Amniotic stem cell (primary cell): ENCODE data around the gene SOX5.

Experiments used
- DNase-seq: peaks from one replicate; lab custom pipeline; 2025; lab: John Stamatoyannopoulos, UW

SOX5 gene

DNA sequence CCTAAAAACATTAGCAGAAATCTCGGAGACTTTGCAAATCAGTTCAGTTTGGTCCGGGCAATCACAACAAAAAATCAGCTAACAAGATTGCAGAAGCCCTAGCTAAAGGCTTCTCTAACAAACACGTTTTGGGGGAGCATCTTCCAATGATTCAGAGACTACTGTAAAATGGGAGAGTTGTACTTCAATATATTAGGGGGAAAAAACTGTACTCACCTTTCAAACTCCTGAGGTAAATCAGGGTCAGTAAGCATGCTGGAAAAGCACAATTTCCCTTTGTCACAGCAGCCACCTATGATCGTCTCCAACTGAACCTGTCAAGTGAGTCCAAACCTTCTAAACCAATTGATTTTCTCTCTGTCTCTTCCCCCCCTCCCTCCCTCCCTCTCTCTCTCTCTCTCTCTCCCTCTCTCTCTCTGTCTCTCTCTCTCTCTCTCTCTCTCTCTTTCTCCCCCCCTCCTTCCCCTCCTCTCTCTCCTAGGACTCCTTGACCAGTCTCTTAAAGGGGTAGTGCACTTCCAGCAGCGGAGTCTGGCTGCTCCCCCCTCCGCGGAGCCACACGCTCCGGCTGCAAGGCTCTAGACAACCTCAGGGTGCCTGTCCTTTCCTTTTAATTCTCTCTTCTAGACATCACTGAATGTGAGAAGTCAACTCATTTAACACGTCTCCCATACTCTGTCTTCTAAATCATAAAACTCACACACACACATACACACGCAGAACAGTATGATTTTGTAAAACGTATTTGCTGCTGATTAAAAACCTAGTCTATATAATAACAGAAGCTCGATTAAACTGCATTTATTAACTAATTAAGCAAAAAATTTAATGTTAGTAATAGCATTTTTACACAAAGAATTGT, at the start of gene SOX5:
Gene SOX5, minus strand, starts transcription at position 323 of the 862 bp plus-strand sequence. Its CDS starts 69 bp downstream, at position 254.
- DNase-seq: no peak

DNA sequence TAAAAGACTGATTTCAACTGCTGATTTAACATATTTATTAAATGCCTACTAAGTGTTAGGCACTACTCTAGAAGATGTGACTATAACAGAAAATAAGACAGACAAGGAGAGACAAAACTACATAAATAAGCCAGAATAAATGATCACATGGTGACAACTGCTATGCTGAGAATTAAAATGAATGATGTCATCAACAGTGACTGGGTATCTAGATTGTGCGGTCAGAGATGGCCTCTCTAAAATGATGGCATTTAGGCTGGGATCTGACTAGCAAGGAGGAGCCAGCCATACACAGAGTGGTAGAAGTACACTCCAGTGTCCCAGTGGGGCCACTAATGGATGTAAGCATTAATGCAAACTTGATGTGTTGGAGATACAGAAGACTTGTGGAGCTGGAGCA, 37.6 kb upstream of the SOX5 start:
- no peak for DNase-seq

DNA sequence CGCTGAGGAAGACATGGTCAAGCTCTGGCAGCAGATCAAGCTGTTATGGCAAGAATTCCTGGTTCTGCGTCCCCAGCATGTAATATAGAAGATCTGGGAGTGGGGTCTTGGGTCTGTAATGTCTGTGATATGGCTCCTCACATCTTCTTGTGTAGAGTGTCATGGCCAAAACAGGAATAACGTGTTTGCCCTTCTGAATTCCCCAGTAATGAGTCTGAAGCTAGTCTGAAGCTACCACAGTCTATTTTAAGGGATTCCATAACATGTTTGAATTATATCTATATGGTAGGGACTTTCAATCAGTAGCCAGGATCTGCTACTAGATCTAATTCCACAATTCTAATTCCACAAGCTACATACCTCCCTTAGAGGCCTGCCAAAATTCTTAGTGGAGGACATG, 31.4 kb upstream of the SOX5 start:
- no peak for DNase-seq

DNA sequence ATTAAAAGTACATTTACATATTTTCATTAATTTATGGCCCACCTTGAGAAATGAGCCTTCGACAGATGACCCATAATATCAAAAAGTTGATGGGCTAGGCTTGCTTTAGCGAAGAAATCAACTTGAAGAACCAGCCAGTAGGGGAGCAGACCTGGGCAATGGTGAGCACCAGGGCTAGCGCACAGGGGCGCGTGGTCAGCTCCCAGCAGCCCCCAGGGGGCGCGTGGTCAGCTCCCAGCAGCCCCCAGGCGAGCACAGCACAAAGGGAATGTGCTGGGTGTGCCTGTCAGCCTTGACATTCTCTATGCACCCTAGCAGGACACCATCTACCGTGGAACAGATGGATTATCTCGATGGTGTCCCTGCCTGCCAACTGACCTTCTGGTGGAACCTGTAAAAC, 15.3 kb upstream of the SOX5 start:
- no peak for DNase-seq

DNA sequence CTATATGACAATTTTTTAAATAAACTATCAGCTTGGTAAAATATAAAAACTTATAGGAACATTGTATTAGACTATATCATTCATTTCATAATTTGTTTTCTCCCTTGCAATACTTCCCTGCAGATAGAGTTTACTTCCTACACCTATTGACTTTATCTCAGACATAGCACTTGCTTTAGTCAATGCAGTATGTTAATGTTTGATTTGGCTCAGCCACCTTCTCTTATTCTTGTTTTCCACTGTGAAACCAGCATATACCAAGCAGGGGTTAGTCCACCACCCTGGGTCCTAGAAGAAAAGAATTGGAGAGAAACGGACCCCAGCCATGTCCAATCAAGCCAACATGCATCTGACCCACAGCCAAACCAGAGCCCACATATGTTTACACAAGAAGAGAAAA, 10.4 kb upstream of the SOX5 start:
- no peak for DNase-seq

DNA sequence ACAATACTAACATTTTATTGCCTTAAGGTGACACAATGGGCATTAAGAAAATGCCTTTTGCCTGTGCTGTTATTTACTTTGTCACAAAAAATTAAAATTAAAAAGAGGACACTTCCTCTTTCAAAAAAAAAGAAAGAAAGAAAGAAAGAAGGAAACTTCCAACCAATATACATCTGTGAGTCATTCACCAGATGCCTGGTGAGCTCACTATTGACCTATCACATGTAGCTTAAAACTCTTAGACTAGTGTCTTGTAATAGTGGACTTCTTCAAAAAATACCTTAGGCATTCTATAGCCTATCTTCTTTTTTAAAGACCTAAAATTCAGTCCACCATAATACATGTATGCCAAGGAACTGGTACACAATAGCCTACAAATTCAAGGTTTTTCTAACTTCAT, 4.9 kb upstream of the SOX5 start:
- no peak for DNase-seq

DNA sequence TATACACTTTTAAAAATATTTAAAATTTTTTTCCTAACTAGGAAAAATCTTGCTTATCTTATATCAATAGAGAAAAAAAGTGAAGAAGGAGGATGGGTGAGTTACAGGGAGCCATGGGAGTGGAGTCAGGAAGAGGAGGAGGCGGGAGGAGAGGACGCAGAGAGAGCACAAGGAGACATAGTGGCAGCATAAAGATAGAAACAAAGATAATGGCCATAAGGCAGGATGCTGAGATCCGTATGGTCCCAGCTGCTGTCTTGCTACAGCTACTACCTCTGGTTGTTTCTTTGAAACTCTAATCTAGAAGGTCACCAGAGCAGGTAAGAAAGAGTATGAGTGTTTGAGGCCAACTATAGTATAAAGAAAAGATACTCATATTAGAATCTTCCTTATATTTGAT, 2.6 kb upstream of the SOX5 start:
- DNase-seq: no peak

DNA sequence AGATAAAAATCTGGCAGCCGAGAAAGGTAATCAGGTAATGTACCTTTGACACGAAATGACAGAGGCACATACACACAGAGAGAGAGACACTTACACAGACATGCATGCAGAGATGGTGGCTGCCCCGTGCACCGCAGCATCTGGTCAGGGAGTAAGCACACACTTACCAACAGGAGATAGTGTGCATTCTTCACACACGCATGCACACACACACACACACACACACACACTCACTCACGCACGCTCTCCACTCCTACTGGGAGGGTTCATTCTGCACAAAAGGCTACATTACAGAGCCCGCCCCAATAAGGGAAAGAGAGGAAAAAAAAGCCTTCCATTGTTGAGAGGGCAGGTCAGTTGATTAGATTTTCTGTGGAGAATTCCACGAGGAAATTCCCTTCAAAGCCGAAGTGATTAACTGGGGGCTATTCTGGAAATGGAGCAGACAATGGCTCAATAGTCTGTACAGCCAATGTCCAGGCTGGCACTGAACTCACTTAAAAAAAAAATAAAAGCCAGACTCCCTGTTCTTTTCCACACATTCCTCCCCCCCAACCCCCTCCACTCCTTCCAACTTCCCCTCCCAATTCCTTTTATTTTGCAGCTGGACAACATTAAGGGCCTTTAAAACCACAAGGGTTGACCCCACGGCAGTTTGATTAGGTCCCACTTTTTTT, 1.4 kb upstream of the SOX5 start:
- no peak for DNase-seq

DNA sequence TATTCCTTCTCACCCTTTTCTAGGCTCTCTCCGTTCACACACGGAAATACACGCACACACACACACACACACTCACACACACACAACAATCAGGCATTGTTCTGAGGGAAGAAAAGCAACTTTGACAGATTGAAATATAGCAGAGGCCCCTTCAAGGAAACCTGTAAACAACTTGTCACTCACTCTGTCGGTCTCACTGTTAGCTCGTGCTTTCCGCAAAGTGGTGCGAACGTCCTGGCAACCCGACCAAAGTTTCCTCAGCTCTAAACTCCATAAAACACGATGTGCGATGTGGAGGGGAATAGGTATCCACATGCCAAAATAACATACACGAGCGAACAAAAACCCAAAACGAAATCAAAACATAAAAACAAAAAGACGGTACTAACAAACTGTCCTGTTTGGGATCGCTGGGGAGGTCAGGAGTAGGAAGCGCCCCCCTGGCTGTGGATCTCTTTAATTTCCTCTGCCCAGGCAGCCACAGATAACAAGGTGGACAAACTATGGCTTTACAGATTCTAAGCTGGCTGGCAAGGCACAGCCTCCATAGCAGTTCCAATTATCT, 822 bp upstream of the SOX5 start:
- no peak for DNase-seq

DNA sequence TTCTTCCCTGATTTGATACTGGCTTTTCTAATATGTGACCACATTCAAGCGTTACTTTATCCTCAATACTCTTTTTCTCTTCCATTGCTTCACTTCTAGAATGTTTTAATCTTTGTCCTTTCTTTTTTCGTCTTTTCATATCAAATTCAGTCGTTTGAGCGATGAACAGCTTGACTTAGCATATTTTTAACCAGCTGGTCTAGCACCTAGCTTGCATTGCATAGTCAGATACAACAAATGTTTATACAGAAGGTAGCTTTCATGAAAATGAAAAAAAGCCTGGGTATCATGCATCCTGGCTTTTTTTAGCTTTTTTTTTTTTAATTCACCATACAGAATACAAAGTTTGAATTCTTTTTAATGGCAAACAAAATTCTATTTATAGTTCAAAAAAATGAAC, 1.2 kb downstream of the SOX5 start:
- no peak for DNase-seq

DNA sequence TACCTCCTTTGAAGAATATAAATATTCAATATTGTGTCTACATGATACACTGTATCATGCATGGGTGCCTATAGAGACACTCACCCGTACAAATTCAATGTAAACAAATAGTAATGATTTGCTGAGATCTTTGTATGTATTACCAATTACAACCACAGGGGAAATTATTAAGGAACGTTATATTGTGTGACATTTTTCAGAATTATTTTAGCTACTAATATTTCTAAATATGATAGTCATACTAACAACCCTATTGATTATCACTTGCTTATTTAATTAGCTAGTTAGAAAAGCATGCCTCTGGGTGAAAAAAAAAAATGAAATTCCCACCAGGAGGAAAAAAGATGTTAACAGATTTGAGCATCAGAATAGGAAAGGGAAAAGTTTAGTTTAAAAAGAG, 2.1 kb downstream of the SOX5 start:
- DNase-seq: no peak

DNA sequence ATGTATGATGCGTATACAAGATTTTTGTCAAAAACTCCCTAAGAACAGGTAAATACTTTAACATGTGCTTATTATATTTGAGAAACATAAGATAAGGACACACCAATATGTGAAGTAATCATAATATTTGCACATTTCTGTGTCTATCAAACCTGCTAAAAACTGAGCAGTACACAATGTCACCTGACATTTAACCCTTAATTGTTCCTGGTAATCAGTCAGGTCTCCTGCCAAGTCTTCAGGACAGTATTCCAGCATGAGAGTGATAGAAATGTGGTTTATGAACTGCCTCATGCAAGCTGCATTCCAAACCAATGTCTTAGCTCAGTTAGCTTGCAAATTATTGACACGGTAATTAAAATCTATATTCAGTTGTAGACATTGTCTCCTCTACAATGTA, 4.2 kb downstream of the SOX5 start:
- no peak for DNase-seq

DNA sequence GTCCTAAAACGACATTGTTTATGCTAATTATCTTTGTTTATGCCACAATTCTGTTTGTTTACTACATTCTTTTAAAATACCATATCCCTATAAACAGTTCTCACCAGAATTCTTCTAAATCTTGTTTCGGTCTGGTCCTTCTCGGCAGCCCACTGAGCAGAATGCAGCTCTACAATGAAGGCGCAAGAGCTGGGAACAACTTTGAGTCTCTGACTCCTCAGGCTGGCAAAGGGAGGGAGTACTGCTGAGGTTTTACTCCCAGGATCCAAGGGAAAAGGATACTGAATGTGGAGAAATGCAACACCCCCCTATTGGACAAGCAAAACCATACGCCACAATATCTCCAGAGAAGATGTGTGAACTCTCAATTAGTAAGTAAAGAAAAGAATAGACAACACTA, 5.4 kb downstream of the SOX5 start:
- no peak for DNase-seq

DNA sequence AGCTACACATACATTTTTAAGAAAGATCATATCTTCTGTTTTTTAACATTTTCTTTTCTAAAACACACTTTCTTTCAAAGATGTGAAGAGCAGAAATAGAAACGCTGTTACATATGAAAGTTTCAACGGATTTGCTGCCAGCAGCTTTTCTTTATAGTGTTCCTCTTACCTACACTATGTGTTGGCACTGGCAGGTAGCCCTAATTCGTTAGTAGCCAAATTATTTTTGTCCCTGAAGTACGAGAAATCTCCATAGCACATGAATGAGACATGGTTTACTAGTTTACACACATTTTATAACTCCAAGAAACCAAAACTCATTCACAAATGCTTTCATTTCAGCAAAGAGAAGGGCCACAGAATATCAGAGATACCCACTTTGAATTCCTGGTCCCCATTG, 6.6 kb downstream of the SOX5 start:
- DNase-seq: no peak

DNA sequence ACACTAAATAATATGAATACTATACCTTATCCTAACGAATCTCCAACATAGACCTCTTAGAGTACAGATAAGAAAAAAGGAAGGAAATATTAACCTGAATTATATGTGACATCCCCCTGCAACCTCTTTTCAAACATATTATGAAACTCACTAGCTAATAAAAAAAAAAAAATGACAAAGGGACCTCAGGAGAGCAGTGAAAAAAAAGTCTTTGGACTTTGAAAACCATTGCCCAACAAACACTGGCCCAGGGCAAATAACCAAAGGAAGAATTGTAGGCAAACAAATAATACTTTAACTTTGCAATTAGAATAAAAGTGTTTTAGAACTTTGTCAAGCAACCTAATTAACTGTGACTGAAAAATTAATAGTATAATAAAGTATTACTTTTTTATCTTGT, 7.7 kb downstream of the SOX5 start:
- no peak for DNase-seq

DNA sequence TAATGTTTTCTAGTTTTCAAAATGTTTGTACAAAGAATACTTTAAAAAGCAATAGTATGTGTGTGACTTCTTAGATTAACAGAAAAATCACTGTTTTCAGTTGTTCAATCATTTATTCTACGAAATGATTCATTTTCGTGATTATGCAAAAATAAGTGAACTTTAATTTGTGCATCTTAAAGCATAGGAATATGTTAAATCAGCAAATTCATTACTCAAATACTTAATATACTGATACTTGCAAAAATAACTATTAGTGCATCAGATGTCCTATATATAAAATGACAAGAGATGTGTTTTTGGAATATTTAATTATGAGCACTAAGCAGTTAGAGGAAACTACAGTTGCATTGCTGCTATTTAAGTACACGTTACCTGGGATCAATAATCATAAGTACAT, 11.0 kb downstream of the SOX5 start:
- no peak for DNase-seq

DNA sequence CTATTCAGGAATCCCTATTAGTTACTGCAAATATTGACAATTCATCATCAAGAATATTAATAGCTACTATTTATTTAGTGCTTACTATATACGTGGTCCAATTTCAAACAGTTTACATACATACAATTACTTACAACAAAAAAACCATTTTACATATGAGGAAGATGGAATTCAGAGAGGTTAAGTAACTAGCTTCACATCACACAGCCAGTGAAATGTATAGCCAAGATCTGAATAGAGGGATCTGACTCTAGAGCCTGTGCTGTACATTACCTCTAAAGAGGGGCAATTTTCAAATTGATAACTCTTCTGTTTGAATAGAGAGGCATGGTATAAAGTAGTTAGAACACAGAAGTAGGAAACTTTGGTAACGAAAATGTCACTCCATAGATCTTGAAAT, 18.3 kb downstream of the SOX5 start:
- DNase-seq: no peak

DNA sequence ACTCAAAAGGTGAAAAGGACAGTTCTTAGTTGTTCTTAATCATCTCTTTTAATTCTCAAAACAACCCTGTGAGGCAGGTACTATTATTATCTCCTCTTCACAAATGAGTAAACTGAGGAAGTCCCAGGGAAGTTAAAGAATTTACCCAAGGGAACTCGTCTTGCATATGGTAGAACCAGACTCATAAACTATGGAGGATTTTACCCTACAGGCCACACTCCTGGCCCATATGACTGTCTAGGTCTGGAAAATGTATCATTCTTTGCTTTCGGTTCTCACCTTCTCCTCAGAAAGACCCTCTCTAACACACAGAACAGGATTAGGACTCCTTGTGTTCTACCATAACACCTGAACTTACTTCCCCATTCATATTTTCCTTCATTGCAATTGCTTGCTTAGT, 18.9 kb downstream of the SOX5 start:
- DNase-seq: no peak

DNA sequence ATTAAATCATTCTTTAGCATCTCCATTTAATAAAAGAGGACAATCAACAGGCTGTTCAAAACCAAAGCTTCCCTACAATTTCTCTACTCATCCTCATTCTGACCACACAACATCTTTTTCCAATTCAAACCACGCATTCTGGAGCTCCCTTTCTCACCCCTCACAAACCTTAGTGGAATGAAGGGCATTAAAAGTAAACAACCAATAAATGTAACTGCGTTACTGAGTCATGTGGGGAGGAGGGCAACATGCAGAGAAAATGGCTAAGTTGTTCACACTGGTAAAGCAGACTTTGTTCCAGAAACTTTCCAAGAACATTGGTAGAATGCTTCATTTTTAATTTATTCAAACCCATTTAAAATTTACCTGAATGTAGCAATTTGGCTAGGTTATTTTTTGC, 19.6 kb downstream of the SOX5 start:
- no peak for DNase-seq

DNA sequence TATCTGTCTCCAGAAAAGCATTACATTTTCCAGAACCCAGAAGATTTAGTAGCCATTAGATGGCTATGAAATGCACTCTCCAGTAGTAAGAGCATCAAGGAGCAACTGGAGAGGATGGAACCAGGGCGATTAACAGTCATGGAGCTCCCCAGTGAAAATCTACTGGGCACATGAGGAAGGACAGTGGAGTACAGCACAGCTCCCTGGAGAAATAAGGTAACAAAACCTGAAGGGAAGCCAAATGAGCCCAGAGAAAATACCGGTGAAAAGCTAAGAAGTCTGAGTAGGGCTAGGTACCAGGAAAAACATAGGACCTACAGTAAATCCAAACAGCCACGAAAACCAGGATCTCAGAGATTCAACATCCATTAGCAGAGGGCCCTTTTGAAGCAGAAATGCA, 21.6 kb downstream of the SOX5 start:
- DNase-seq: no peak

DNA sequence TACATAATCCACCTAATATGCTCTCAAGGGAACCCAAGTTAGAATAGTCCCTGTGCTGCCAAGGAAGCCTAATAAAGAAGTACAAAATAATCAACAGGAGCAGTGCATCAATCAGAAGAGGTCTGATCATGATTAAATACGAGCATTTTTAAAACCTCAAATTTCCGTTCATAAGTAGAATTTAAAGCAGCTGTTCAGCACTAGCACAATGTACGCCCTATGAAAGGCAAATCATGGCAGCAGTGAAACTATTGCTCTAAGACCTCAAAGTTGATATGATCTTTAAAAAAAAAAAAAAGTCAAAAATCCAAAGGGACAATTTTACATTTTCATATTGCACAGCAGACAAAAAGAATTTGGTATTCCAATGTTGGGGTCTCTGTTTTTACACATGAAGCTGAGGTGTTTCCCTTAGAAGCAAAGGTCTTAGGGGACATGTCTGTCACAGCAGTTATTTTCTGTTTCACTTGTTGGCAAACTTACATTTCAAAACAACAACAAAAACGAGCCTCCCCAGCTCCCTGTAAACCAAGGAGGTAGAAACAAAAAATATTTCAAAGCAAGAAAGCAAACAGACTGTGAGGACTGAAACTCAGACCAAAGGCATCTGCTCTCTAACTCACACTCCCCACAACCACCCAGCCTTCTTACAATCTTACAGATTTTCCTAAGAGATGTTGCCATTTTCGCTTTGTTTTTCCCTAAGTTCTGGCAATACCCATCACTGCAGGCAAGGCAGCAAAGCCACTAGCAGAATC, 28.2 kb downstream of the SOX5 start:
- no peak for DNase-seq

DNA sequence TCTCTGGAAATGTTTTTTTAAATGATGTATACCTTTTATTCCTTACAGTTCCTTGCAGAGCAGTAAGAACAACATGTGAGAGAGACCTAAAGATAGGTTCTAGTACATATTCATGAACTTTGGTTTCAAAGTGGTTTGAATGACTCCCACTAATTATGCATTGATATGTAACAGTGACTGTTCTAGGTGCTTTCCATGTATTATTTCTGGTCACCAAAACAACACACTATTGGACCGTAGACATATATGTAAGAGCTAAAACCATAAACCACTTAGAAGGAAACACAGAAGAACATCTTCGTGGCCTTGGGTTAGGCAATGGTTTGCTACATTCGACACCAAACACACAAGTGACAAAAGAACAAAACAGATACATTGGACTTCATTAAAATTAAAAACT, 37.9 kb downstream of the SOX5 start:
- no peak for DNase-seq

DNA sequence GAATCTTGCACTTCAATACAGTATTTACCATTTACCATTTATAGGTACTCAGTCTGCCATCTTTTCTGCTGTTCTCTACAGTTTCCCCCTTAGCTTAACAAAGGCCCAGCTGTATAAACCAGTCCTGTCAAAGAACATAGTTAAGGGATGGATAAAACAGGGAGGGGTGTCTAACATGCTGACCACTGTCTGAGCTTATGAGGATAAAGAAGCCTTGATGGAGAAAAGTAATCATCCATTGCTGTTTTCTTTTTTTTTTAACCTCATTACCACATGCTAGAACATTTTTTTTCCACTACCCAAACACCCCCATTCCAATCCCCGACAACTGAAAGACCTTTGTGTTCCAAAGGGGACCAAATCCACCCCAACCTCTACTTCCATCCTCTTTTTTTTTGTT, 39.9 kb downstream of the SOX5 start:
- DNase-seq: no peak
